HG03039 (cell line): ENCODE measurements around the gene CBX5.
"Not testable (repeated sequence)": the region's sequence is repeated elsewhere in the genome, so short reads cannot be mapped to it uniquely, and the experiment has no call there.

Source experiments
- ATAC-seq: cut with Tn5 transposase; IDR thresholded peaks from one replicate; pipeline ENCODE4 v1.9.1; 2021; ENCODE audit warnings: mild to moderate bottlenecking, moderate library complexity; ENCODE audit not compliant: unreplicated experiment

The CBX5 gene

GRCh38 chr12:54270345-54270744 lies 9.6 kb downstream of the CBX5 start:
- no peak for ATAC-seq

DNA sequence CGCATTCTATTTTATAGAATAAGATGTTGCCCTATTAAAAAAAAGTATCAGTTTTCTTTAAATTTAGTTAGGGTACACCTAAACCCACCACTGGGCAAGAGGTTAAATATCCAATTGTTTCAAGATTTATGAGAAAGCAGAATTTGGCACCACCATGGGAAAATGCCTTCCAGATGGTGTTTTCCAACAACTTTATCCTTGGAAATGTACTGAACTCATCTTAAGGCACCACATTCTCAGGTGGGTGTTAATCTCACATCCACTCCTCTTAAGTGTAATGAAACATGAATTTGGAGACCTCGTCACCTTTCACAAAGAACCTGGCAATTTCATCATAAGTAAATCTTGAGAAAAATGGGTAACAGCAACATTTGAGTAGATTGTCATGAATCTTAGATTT lies 13.1 kb downstream of the CBX5 start:
- no peak for ATAC-seq

- ATAC-seq: no peak
Measured at GRCh38 chr12:54265364-54265812, 14.5 kb downstream of the CBX5 start.

GRCh38 chr12:54262403-54262925 lies 17.5 kb downstream of the CBX5 start:
- ATAC-seq: no peak

- ATAC-seq: no peak
Measured at GRCh38 chr12:54261815-54262402, 18.0 kb downstream of the CBX5 start.

GRCh38 chr12:54259194-54260011 lies 20.5 kb downstream of the CBX5 start:
- ATAC-seq: peak; percentile 76

DNA sequence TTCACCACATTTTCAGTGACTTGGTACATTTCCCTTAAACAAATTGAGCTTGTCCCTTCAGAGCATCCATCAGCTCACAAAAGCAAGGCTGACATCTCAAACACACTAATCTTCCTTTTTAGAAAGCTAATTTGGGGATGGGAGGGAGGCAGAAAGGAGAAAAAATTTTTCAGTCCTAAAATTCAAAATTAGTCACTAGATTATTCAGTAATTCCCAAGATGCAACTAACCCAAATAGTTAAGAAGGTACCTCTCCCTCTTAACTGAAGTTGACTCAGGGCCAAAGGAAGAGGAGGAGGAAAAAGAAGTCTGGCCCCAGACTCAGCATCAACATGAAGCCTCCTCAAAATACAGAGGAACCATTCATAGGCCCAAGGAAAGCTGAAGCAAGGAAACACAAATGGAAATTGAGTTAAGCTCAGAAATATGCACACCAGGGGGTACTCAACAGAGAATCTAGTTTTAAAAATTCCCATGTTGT lies 21.7 kb downstream of the CBX5 start:
- ATAC-seq: no peak

DNA sequence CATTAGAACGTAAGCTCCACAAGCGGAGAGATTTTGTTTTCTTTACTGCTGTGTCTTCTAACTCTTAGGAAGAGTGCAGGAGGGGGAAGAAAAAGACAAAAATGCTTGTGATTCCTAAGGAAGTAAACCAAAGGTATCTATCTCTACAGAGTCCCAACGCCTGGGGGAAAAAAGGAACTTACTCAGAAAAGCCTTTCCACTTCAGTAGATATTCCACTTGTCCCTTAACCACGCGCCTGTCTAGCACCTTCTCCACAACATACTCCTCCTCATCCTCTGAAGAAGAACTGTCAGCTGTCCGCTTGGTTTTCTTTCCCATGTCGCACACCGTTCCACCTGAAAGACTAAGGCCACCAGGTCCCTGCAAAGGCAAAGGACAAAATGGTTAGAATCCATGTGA lies 22.6 kb downstream of the CBX5 start:
- ATAC-seq: no peak

- ATAC-seq: no peak
Measured at GRCh38 chr12:54253240-54253639, 26.7 kb downstream of the CBX5 start.

DNA sequence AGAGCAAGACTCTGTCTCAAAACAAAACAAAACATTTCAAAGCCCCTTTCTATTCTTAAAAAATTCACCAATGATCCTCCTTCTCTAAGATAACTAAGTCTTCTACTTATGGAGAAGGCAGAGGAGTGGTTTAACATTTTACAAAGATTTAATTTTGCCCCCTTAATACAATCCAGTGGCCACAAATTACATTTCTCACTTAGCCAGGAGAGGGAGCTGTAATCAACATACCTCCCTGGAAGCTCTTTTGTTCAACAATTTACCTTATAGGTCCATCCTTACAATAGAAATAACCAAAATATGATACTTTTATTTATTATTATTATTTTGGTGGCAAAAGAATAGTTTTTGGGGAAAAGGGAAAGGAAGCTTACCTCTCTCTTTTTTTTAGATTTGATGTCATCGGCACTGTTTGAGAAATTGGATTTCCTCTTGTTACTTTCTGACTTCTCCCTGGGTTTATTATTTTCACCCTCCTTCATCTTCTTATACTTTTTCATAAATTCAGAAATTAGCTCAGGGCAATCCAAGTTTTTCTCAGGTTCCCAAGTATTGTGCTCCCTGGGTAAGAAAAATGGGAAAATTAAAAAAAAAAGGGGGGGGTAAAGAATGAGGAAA lies 28.1 kb downstream of the CBX5 start:
- ATAC-seq: no peak

GRCh38 chr12:54249489-54249888 lies 30.4 kb downstream of the CBX5 start:
- no peak for ATAC-seq

DNA sequence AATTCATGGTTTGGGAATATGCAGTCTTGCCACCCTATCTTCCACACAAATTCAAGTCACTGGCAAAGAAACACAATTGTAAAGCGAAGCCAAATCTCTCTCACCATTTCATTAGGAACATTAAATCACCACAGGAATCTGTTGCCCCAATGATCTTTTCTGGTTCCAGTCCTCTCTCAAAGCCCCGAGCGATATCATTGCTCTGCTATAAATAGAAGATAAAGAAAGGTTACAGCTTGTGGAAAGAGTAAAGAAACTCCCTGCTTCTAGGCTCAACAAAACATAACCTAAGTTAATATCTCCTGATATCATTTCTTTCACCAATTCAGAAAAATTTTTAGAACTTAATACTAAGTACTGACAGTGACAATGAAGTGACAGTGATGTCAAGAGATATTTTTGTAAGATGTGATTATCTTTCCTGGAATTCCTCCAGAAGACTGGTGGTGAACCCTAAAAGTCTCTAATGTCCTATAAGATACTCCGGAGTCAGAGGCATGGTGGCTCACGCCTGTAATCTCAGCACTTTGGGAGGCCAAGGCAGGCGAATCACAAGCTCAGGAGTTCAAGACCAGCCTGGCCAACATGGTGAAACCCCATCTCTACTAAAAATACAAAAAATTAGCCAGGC lies 33.8 kb downstream of the CBX5 start:
- ATAC-seq: no peak

- peak; percentile 59 for ATAC-seq
Measured at GRCh38 chr12:54240971-54241588, 38.8 kb downstream of the CBX5 start.

DNA sequence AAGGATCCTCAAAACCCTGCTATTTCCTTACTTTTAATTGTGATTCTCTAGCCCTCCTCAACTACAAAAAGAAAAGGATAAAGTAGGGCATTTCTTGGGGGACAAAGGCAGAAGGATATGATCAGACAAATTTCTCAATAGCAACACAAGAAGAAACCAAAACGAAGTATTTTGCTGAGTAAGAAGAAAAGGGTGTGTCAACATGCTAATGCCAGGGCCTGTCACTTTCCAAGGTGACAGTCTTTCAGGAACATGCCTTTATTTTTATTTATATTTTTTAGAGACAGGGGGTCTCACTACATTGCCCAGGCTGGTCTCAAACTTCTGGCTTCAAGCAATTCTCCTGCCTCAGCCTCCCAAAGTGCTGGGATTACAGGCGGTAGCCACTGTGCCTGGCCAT lies 39.8 kb downstream of the CBX5 start:
- no peak for ATAC-seq

GRCh38 chr12:54239620-54240019 lies 40.3 kb downstream of the CBX5 start:
- no peak for ATAC-seq

GRCh38 chr12:54238531-54238930 lies 41.4 kb downstream of the CBX5 start:
- ATAC-seq: no peak

- ATAC-seq: no peak
Measured at GRCh38 chr12:54232790-54233189, 47.1 kb downstream of the CBX5 start.

GRCh38 chr12:54231269-54231668 lies 48.7 kb downstream of the CBX5 start:
- not testable (repeated sequence) for ATAC-seq

DNA sequence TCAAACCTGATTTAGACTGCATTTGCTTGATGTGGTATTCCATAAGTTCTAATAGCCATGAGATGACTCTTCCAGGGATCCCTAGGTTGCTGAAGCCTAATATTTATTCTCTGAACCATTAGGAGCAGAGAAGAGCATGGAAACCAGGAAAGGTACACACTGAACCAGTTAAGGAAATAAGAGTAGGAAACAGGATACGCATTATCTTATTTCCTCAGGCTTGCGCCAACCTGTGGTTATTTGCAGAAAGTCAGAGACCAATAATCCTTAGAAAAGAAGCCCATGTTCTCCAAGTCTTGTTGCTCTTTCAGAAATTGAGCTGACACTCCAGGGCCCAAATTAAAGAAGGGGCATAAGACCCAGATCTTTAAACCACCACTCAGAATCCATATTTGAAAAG lies 49.4 kb downstream of the CBX5 start:
- ATAC-seq: no peak

- ATAC-seq: no peak
Measured at GRCh38 chr12:54229624-54230212, 50.2 kb downstream of the CBX5 start.
